ENCODE data around the gene CYFIP1. TPM values are rescaled to one million over a fixed set of nuclear protein-coding genes. Genes with fewer than 3 reads are reported as not detected.

Gene CYFIP1
- total and polyA plus RNA-seq, 2 of the 8 experiments (the other 6 are each of a cell fraction or from before 2014, with no cell fraction given): 38.6 to 81.7 TPM

DNA sequence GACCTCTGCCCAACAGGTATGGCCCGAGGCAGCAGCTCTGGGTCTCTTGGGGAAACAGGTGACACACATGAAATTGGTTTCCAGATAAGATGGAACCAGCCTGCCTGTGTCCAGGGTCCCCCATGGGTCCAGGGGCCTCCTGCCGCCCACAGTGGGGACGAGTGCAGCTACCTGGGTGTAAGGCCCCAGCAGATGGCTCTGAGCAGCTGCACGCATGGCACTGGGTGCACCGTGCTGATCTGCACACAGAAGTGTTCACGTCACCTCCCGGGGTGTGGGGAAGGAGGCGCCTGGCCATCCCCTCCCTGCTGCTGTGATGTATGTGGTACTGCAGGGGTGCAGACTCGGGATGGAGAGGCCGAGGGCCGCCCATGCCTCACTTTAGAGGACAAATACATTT lies 78.1 kb downstream of the CYFIP1 start:
- Histone ChIP-seq H4K20me1 (replicated peaks in 1 of 2; ENCODE audit: control insufficient read depth in 1 of 2, insufficient read depth in 2 of 2, low read length in 2 of 2) (peaks cover 0 to 6% of the 10 kb centered on the region in 2 experiments), H3K4me3 (ENCODE audit: extremely low read depth in 1 of 4, insufficient read depth in 2 of 4, low read depth in 3 of 4, low read length in 4 of 4) (no peak overlapping the region), H3K9ac (replicated peaks in 1 of 4; ENCODE audit: extremely low read depth in 1 of 4, low read depth in 3 of 4, low read length in 3 of 4) (no peak overlapping the region), H2AK5ac (ENCODE audit: low read depth, low read length) (no peak overlapping the region), H2BK12ac (ENCODE audit: low read depth, low read length) (no peak overlapping the region), H3K18ac (ENCODE audit: extremely low read depth, low read length) (no peak overlapping the region), H3K9me3 (ENCODE audit: insufficient read depth in 2 of 2, low read depth in 1 of 2, low read length in 1 of 2) (no peaks in the 10 kb centered on the region), H3K23me2 (ENCODE audit: low read depth, low read length) (0 out of 2 replicates have a peak, but pooled peaks cover 2% of the 10 kb centered on the region), H3K27ac (ENCODE audit: low read depth, low read length) (no peak overlapping the region), H4K5ac (ENCODE audit: insufficient read length, low read depth, low read length) (no peak overlapping the region), H2BK20ac (ENCODE audit: low read length) (no peak overlapping the region), H3K23ac (ENCODE audit: insufficient read length) (no peak overlapping the region), H3K4ac (replicated peaks; ENCODE audit: insufficient read length, low read depth, low read length) (no peak overlapping the region), H2AFZ (ENCODE audit: low read length) (no peak overlapping the region), H3K4me2 (ENCODE audit: insufficient read depth in 1 of 2, low read depth in 2 of 2, low read length in 2 of 2) (no peak overlapping the region), H3K79me1 (ENCODE audit: low read depth, low read length) (no peaks in the 10 kb centered on the region), H4K8ac (ENCODE audit: extremely low read depth, insufficient read depth, low read length) (no peak overlapping the region), H3K4me1 (replicated peaks in 1 of 4; ENCODE audit: control insufficient read depth in 3 of 4, insufficient read depth in 4 of 4, low read length in 3 of 4) (no peaks in the 10 kb centered on the region), H2BK15ac (ENCODE audit: low read length) (no peak overlapping the region), H2BK120ac (replicated peaks; ENCODE audit: low read depth, low read length) (no peak overlapping the region), H2BK5ac (ENCODE audit: low read depth, low read length) (no peak overlapping the region), H3K56ac (replicated peaks; ENCODE audit: insufficient read length, low read depth, low read length) (no peak overlapping the region), H3K27me3 (replicated peaks in 1 of 4; ENCODE audit: control insufficient read depth in 3 of 4, extremely low read depth in 1 of 4, insufficient read depth in 3 of 4, low read length in 3 of 4) (no peaks in the 10 kb centered on the region), H3K36me3 (ENCODE audit: control insufficient read depth in 2 of 4, insufficient read depth in 4 of 4, low read length in 3 of 4) (no peaks in the 10 kb centered on the region; a peak in 2 of 8 replicates), H3K79me2 (ENCODE audit: control insufficient read depth in 1 of 2, insufficient read depth in 2 of 2, low read length in 2 of 2) (no peaks in the 10 kb centered on the region), H3K14ac (ENCODE audit: insufficient read length) (no peak overlapping the region), H4K91ac (replicated peaks; ENCODE audit: insufficient read length, low read length) (no peak overlapping the region)
- FAIRE-seq: no peak
- WGBS, 2 experiments (ENCODE audit: extremely low coverage in 1 of 2, insufficient coverage in 1 of 2, insufficient read length in 1 of 2, insufficient replicate concordance in 2 of 2, low coverage in 1 of 2, low lambda C conversion rate in 2 of 2, missing lambda C conversion rate in 1 of 2): 90% methylated on average over 11 of the region's 11 CpGs; no CpG with 5 or more reads in 1 of the 2 experiments
- ChIA-PET CTCF (ENCODE audit: partially characterized antibody) (interaction anchor here (0.8 to 1.5 kb wide), 5 partner anchors 9 to 91 kb away, joined by 3 to 4 read pairs (median 4); no protein-coding TSS in a partner anchor), POLR2A (ENCODE audit: partially characterized antibody) (no interaction called here)
- TF ChIP-seq CBX8 (IDR thresholded peaks at IDR 0.05; ENCODE audit: borderline replicate concordance, low read depth, low read length) (no peak), RXRA (IDR thresholded peaks at IDR 0.05; ENCODE audit: insufficient read depth, low read depth, low read length) (no peak), BACH1 (IDR thresholded peaks at IDR 0.05; ENCODE audit: low read length) (no peak)
- DNase-seq (ENCODE audit: low read depth in 1 of 2, low spot score in 2 of 2): no peak

Data from H1 (cell line).